K562 (cell line): ENCODE results near the gene ALDH16A1. TPM values are rescaled to one million over a fixed set of nuclear protein-coding genes. Genes with fewer than 3 reads are reported as not detected.
A peak's percentile ranks its signal among the peaks of the same experiment; 100 is the strongest.

ENCODE experiments used
- CBX8 ChIP-seq: fragments of 200-600 bp; sonication (generic); IDR thresholded peaks from 2 replicates; pipeline ENCODE4 v1.6.1; 2012; ENCODE audit warnings: borderline replicate concordance, mixed run types, low read depth, mild to moderate bottlenecking, moderate library complexity, mixed read lengths, low read length, control low read depth, inconsistent platforms; ENCODE audit not compliant: poor library complexity, severe bottlenecking; ENCODE audit errors: extremely low read depth
- CCAR2 ChIP-seq: fragments of 200-400 bp; formaldehyde crosslinking; IDR thresholded peaks from 2 replicates; pipeline ENCODE4 v1.6.1; 2017; ENCODE audit warnings: mild to moderate bottlenecking, low read depth, low read length
- CHD7 ChIP-seq: fragments of 200-600 bp; sonication (generic); IDR thresholded peaks from one replicate; pipeline ENCODE4 v1.6.1; 2012; ENCODE audit warnings: mild to moderate bottlenecking, low read depth, low read length, inconsistent platforms
- CTBP1 ChIP-seq: fragments of 450-650 bp; IDR thresholded peaks from 2 replicates; pipeline ENCODE4 v1.6.1; 2016; ENCODE audit warnings: borderline replicate concordance
- ETV6 ChIP-seq, 3 experiments: fragments of 150-350 bp in 1 of 3; sonication (generic) in 1 of 3; formaldehyde crosslinking in 1 of 3; IDR thresholded peaks; 2 replicates each; pipeline versions ENCODE4 v1.6.1 to v1.8.0; 2014 to 2022; ENCODE audit warnings: borderline replicate concordance in 2 of 3, low read depth in 2 of 3, antibody characterized with exemption in 1 of 3, low read length in 1 of 3, mild to moderate bottlenecking in 1 of 3, missing genetic modification reagents in 1 of 3
- SNIP1 ChIP-seq: fragments of 450-650 bp; IDR thresholded peaks from 2 replicates; pipeline ENCODE4 v1.7.1; 2017; ENCODE audit warnings: low read depth, mild to moderate bottlenecking
- ZNF311 ChIP-seq: fragments of 250-450 bp; sonication (Bioruptor Pico); IDR thresholded peaks from 2 replicates; pipeline ENCODE4 v1.4.0; 2020; ENCODE audit warnings: mild to moderate bottlenecking, moderate library complexity
- ZNF398 ChIP-seq: fragments of 250-450 bp; sonication (Bioruptor Pico); IDR thresholded peaks from 2 replicates; pipeline ENCODE4 v1.8.0; 2021; ENCODE audit warnings: moderate library complexity, mild to moderate bottlenecking, inconsistent platforms
- polyA plus RNA-seq, 8 experiments: library from polyadenylated mRNA; depleted of rRNA in 4 of 8; stranded (reverse) in 5 of 8; unstranded in 3 of 8; fragments of >200 nt; fragmentation: Nextera tagmentation in 2 of 8; fragmentation: Illumina TruSeq in 1 of 8; extraction: Ambion mirVana in 2 of 8; extraction: Trizol in 1 of 8; gene quantifications; 2 replicates each; pipeline versions ENCODE4 v1.2.1 to v1.2.3, GENCODE V29; 2011 to 2014; ENCODE audit warnings: inconsistent platforms in 1 of 8, missing spikeins in 1 of 8
- total RNA-seq, 7 experiments: library from RNA; depleted of rRNA in 6 of 7; stranded (reverse); fragments of >200 nt in 6 of 7; fragmentation: Illumina TruSeq in 2 of 7; extraction: Trizol in 2 of 7; gene quantifications; 2 replicates each; pipeline versions ENCODE4 v1.2.1 to v1.2.3, GENCODE V29; 2011 to 2021; ENCODE audit warnings: low replicate concordance in 1 of 7

The ALDH16A1 gene
- total and polyA plus RNA-seq, 9 of the 15 experiments (the other 6 are each of a cell fraction or from before 2014, with no cell fraction given), result 2.2 to 52.2 (median 7.6) TPM

DNA sequence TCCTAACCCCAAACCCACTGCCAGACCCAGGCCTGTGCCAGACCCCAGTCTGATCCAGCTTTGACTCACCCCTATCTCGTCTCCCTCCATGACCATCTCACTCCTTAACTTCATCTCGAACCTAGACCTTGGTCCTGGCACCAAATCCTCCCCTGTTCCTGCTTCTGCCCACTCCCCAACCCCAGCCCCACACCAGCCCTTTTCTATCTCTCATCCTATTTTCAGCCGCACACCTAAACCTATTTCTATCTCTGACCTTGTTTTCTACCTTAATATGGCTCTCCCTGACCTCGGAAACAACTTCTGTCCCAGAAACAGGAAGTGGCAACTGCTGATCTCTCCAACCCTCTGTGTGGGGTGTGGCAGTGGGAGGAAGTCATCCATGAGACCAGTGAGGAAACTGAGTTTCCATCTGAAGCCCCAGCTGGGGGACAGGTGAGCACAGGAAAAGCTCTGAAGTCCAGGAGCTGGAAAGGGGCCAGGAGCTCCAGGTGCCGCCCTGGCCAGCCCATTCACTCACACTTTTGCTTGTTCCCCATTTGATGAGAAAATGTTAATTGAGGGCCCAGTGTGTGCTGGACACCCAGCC lies 43.5 kb upstream of the ALDH16A1 start (continued):
- TF ChIP-seq CBX8, result no peak
- TF ChIP-seq ZNF311, result 0 out of 2 replicates have a peak, but pooled peaks have one; percentile 60
- no peak for TF ChIP-seq CHD7
- no peak for TF ChIP-seq ZNF398
- TF ChIP-seq CCAR2, result no peak
- TF ChIP-seq CTBP1, result peak; percentile 20; the same call in 1 of the 2 replicates
- peak in 1 of 2 experiments; percentile 42; a peak in 1 of 4 replicates for TF ChIP-seq ETV6 (IDR thresholded peaks at IDR 0.05; ENCODE audit: borderline replicate concordance in 1 of 2, low read depth in 2 of 2, low read length in 1 of 2)
- TF ChIP-seq ETV6 (CRISPR knock-in tag; IDR thresholded peaks at IDR 0.05; ENCODE audit: borderline replicate concordance), result no peak
- TF ChIP-seq SNIP1, result no peak
